Suppressor macrophage treated with lipopolysaccharide for 4 hours (primary cell): ENCODE measurements around the gene MUC6.

ENCODE experiments used
- DNase-seq: peaks from one replicate; pipeline ENCODE4 v3.0.0-alpha.2; 2020

The MUC6 gene

DNA sequence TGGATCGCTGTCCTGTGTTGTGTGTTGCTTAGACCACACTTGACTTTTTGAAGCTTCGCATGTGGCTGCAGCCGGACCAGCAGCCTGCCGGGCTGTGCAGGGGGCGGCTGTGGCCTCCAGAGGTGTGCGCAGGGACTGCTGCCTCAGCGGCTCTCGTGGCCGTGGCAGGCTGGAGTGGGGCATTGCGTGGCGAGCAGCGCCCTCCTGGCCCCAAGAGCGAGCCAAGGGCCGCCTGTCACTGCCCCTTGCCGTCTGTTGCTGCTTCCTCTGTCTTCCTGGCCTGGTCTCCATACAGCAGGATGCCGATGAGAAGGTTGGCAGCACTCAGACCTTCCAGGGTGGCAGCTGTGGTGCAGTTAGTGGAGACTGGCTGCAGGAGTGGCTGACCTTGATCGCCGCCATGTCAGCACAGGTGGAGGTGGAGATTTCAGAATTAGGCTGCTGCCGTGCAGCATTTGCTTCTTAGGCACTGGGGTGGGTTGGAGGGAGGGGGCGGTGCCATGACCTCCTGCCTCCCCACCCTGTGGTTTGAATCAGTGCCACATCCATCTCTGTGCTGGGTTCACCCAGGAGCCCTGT, 34.0 kb downstream of the MUC6 start:
- no peak for DNase-seq

DNA sequence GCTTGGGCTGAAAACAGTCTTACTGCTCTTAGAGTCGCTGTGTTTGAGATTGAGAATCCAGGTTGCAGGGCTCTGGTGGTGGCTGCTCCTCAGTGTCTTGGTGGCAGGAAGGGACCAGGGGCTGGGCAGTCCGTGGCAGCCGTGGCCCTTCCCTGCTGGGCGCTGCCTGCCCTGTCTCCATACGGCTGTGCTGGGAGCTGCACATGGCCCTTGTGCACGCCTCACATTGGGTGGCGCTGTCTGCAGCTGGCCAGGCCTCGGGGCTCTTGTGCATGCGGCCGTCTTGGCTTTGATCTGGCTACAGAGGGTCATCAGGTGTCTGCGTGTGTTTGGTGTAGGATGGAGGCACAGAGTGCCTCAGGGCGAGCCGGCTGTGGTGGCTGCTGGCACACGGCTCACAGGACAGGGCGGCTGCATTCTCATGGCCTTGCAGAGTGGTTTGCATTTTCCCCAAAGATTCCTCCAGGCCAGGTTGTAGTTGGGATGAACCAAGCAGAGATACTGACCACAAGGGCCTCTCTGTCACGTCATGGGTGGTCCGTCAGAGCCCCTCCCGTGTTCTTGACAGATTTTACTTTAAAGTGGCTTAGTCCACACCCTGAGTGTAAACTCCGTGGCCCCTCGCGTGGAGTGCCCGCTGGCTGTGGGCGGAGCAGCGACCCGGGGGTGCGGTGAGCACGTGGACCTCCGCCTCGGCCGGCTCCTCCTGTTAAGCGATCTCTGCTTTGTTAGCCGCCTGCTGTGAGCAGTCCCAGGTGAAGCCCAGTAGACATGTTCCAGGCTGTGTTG, 34.7 kb downstream of the MUC6 start:
- no peak for DNase-seq

DNA sequence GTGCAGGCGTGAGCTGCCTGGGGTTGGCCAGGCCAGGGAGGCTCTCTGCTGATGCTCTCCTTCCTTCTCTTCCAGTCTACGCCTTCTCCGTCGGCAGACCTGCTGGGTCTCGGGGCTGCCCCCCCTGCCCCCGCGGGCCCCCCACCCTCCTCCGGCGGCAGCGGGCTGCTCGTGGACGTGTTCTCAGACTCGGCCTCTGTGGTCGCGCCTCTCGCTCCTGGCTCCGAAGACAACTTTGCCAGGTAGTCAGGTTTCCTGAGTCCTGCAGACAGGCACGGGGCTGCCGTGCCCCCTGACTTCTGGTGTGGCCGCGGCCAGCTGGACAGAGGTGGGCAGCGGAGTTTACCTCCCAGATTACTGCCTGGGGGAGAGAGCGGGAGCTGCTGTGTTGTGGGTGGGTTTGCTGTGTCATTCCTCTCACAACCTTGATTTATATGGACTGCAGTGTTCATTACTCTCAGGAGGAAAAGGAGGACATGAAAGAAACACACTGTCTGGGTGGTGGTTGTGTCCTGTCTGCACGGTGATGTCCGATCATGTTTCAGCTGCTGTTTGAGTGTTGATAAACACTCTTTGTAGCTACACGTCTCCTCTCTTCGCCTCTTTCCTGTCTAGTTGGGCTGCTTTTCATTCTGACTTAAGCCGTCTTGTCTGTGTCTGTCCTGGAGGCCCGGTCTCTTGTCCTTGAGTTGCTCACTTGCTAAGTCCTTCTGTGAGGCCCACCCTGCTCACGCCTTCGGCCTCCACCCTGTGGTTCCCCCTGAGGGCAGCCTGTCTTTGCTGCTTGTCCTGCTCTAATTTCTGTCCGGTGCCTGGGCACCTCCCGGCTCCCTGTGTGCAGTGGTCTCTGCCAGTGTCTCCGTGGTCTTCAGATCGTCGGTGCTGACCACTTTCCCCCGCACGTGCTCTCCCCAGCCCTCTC, 35.9 kb downstream of the MUC6 start:
- no peak for DNase-seq

DNA sequence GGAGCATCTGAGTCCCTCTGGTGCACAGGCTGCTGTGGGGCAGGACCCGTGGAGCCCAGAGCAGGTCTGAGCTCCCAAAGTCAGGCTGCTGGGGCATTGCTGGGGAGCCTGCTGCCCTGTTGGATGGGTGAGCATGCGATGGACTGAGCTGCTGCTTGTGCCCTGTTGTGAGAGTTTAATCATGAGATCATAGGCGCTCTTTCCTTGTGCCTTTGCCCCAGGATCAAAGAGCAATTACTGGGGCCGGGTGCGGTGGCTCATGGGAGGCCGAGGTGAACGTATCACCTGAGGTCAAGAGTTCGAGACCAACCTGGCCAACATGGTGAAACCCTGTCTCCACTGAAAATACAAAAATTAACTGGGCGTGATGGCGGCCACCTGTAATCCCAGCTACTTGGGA, 37.5 kb downstream of the MUC6 start:
- DNase-seq: no peak

- no peak for DNase-seq
These were observed 38.6 kb downstream of the MUC6 start for GRCh38 chr11:997907-998306.

GRCh38 chr11:996681-997080, 39.8 kb downstream of the MUC6 start:
- no peak for DNase-seq

DNA sequence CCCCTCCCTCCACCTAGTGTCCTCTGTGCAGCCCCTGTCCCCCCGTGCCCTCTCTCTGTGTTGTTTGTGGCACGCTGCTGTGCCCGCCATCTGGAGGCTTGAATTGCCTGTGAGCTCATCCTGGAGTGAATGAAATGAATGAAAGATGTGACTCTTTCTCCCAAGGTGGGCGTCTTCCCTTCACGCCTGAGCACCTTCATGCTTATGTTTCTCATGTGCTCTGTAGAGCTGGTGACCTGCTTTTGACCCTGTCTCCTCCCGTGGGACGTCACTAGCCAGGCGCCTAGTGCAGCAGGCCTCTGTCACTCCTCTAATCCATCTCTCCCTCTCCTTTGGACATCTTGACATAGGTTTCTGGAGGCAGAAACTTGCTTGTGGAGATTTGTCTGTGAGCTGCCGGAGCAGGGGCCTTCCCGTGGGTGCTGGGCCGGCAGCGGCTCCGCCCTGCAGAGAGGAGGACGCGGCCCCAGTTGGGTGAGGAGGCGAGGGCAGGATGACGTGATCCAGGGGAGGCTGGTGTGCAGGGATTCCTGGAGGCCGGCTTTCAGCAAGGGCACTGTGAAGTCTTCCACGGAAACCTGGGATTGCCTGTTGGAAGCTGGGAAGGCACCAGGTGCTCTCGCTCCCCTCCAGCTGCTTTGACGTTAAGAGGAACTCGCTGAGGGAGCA, 40.6 kb downstream of the MUC6 start:
- DNase-seq: no peak

DNA sequence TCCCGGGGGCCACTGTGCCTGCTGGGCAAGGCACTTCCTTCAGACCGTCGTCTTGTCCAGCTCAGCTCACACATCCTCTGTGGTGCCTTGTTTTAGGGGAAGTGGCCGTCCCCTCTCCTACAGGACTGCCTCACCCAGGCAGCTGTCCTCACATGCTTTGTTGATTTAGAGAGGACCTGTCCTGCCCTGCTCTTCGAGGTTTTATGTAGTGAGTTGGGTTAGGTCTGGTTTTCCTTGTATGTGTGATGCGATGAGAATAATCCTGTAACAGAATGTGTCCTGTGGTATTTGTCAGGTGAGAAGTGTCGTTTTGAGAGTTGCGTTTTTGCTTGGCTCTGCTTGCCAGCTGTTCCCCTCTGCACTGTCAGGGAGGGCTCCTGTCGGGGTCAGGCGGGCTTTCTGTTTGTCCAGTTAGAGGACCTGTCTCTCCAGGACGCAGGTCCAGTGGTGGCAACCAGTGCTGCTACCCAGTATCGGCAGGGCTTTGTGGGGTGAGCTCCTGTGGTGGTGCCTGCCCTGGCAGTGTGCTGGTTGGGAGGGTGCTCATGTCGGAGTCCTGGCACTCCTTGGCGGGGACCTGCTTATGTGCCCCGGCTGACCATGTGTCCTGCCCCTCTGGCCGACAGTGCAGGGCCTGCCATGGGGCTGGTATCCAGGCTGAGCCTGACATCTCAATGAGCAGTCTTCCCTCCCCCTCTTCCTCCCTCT, 41.3 kb downstream of the MUC6 start:
- DNase-seq: no peak

DNA sequence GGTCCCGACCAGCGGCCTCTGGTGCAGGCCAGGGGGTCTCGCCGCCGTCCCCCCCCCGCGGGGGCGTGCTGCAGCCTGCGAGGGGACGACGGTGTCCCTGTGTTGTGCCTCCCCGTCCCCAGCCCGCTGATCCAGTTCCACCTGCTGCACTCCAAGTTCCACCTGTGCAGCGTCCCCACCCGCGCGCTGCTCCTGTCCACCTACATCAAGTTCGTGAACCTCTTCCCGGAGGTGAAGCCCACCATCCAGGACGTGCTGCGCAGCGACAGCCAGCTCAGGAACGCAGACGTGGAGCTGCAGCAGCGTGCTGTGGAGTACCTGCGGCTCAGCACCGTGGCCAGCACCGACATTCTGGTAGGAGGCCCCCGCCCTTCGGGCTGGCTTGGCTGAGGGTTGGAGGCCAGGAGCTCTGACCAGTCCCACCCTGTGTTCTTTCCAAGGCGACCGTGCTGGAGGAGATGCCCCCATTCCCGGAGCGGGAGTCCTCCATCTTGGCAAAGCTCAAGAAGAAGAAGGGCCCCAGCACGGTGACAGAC, 42.8 kb downstream of the MUC6 start:
- no peak for DNase-seq

DNA sequence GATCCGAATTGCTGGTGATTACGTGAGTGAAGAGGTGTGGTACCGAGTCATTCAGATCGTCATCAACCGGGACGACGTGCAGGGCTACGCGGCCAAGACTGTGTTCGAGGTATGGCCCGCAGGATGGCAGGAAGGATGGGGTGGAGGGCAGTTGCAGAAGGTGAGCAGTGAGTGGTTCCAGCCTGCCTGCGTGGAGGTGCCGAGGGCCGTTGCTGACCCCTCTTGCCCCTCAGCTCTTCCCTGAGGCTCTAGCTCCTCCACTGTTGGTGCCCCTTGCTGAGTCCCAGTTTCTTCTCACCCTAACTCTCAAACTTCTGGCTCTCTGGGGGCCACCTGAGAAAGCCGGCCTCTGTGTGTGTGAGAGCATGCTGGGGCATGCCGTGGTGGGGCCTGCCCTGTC, 43.9 kb downstream of the MUC6 start:
- DNase-seq: no peak

GRCh38 chr11:991711-992307, 44.7 kb downstream of the MUC6 start:
- DNase-seq: no peak

GRCh38 chr11:991034-991433, 45.5 kb downstream of the MUC6 start:
- no peak for DNase-seq

- no peak for DNase-seq
These were observed 46.4 kb downstream of the MUC6 start for GRCh38 chr11:990101-990500.

GRCh38 chr11:987671-988070, 48.8 kb downstream of the MUC6 start:
- DNase-seq: no peak

DNA sequence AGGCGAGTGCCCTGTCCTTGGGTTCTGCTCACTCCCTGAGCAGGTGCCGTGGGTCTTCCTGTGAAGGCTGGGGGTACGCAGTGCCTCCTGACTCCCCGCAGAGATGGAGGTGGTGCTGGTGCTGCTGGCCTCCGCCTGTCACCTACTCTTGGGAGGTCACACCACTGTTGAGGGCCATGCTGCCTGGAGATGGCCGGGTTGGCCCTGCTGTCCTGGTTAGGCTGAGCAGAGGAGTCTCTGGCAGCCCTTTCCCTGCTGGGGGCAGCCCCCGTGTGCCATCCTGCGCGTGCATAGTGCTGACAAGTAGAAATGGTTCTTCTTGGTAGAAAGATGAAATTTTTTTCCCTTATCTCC, 49.6 kb downstream of the MUC6 start:
- DNase-seq: no peak

DNA sequence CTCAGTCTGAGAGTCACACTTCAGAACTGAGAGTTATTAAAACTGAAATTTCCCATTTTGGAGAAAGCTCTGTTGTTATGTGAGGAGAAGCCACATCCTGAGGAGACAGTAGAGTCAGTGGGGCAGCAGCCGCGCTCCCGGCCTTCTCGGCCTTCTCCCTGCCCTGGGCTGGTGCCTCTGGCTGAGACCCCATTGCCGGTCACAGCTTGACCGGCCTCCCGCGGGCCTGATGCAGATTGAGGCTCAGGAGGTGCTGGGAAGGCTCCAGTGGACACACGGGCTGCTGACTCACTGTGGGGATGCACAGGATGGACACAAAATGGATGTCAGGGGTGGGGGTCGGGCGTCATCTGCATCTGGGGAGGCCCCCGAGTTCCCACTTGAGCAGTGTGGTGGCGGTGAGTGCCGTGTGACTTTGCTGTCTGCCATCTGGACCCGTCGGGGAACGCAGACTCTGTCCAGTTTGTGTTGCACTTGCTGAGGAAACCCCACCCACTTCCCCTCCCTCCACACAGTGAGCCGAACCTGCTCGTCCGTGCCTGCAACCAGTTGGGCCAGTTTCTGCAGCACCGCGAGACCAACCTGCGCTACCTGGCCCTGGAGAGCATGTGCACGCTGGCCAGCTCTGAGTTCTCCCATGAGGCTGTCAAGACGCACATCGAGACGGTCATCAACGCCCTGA, 50.1 kb downstream of the MUC6 start:
- no peak for DNase-seq

- no peak for DNase-seq
These were observed 50.7 kb downstream of the MUC6 start for GRCh38 chr11:985848-986247.

DNA sequence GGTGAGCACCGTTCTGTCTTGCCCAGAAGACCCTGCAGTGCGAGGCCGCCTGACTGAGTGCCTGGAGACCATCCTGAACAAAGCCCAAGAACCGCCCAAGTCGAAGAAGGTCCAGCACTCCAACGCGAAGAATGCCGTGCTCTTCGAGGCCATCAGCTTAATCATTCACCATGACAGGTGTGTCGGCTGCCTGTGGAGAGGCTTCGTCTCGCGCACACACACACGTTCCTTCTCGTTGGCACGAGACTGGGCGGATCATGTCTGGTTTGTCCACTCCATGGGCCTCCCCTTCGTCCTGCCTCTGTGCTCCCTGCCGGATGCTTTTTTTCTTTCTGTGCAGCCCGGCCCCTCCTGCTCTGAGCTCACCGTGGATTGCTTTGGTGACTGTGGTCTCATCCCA, 51.1 kb downstream of the MUC6 start:
- DNase-seq: no peak

GRCh38 chr11:984546-984945, 52.0 kb downstream of the MUC6 start:
- no peak for DNase-seq

DNA sequence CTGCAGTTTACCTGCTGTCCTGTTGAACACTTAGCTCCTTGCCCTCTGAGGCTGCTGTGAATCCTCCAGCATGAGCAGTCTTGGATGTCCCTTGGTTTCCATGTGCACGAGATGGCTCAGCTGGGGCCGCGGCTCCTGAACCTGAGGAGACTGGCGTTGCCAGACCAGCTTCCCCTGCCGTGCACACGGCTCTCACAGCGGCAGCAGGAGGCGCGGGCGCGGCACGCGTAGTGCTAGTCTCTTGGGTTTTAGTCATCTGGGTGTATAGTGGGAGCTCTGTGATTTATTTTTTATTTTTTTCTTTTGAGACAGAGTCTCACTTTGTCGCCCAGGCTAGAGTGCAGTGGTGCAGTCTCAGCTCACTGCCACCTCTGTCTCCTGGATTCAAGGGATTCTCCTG, 54.8 kb downstream of the MUC6 start:
- no peak for DNase-seq
